Measurements from ENCODE around the gene SLC6A8. TPM values are rescaled to one million over a fixed set of nuclear protein-coding genes. Genes with fewer than 3 reads are reported as not detected.

Gene SLC6A8
- total RNA-seq, 1 experiment from 2014 or later = 45.3 TPM

DNA sequence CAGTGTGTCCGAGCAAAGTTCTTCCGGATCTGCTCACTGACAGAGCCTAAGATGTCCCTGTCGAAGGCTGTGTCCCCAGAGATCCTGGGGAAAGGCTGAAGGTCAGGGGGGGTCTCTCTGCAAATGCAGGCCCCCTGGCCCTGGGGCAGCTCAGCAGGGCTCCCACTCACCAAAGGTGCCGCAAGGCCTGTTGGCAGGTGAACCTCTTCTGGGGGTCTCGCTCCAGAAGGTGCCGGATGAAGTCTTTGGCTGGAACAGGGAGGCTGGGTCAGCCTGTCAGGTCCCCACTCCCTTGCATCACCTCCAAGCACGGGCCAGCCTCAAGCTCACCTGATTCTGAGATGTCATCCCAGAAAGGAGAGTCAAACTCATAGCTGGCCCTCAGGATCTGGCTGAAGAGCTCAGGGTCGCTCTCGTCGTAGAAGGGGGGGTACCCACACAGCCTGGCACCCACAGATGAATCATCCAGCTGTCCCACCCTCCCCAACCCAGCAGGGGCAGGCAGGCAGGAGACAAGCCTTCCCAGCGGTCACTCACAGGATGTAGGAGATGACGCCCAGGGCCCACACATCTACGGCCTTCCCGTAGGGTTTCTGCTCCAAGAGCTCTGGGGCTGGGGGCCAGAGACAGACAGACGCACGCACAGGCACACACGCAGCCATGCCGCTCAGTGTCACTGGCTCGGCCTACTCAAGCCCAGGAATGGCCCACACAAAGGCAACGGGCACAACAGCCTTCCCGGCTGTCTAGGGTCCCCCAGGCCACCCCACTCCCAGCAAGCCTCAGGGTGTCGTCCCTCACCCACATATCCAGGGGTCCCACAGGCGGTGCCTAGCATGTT, 16.8 kb upstream of the SLC6A8 start:
- H3K4me1 ChIP-seq (ENCODE audit: insufficient read depth, low read length) = no peaks in the 10 kb centered on the region
- no peak overlapping the region for H3K4me2 ChIP-seq (ENCODE audit: low read length)
- no peaks in the 10 kb centered on the region for H3K9me3 ChIP-seq (ENCODE audit: low read length)
- ATAC-seq = no peak
- no peak overlapping the region for H3K4me3 ChIP-seq (ENCODE audit: low read length)
- intact Hi-C loops (cut with micrococcal nuclease) = no loop called here
- no peak for DNase-seq
- no peak for TF ChIP-seq EZH2 (IDR thresholded peaks at IDR 0.05; ENCODE audit: low read length, unreplicated experiment)
- no peak for TF ChIP-seq EZH2phosphoT487 (IDR thresholded peaks at IDR 0.05; ENCODE audit: borderline replicate concordance, low read length)
- TF ChIP-seq, protein P1, sequence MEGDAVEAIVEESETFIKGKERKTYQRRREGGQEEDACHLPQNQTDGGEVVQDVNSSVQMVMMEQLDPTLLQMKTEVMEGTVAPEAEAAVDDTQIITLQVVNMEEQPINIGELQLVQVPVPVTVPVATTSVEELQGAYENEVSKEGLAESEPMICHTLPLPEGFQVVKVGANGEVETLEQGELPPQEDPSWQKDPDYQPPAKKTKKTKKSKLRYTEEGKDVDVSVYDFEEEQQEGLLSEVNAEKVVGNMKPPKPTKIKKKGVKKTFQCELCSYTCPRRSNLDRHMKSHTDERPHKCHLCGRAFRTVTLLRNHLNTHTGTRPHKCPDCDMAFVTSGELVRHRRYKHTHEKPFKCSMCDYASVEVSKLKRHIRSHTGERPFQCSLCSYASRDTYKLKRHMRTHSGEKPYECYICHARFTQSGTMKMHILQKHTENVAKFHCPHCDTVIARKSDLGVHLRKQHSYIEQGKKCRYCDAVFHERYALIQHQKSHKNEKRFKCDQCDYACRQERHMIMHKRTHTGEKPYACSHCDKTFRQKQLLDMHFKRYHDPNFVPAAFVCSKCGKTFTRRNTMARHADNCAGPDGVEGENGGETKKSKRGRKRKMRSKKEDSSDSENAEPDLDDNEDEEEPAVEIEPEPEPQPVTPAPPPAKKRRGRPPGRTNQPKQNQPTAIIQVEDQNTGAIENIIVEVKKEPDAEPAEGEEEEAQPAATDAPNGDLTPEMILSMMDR (conservative IDR thresholded peaks at IDR 0.05; ENCODE audit: low read depth, low read length) = no peak
- H4K20me1 ChIP-seq (ENCODE audit: low read length) = no peaks in the 10 kb centered on the region
- no peaks in the 10 kb centered on the region for H3K79me2 ChIP-seq (ENCODE audit: low read length)
- no peaks in the 10 kb centered on the region for H3F3A ChIP-seq (ENCODE audit: low read length, unreplicated experiment)
- no TSS peak for BruUV-seq (replicated peaks)
- H3K27me3 ChIP-seq (ENCODE audit: low read length) = no peaks in the 10 kb centered on the region
- H3K27ac ChIP-seq (ENCODE audit: low read length) = no peak overlapping the region
- ChIA-PET CTCF (no interaction called here), POLR2A (ENCODE audit: unreplicated experiment) (no interaction called here)
- H3K36me3 ChIP-seq (ENCODE audit: low read depth, low read length) = no peaks in the 10 kb centered on the region
- H2AFZ ChIP-seq (ENCODE audit: low read length) = no peak overlapping the region
- no peak overlapping the region for H3K9ac ChIP-seq (ENCODE audit: low read length)
- H3K9me2 ChIP-seq (replicated peaks; ENCODE audit: low read length) = no peaks in the 10 kb centered on the region

DNA sequence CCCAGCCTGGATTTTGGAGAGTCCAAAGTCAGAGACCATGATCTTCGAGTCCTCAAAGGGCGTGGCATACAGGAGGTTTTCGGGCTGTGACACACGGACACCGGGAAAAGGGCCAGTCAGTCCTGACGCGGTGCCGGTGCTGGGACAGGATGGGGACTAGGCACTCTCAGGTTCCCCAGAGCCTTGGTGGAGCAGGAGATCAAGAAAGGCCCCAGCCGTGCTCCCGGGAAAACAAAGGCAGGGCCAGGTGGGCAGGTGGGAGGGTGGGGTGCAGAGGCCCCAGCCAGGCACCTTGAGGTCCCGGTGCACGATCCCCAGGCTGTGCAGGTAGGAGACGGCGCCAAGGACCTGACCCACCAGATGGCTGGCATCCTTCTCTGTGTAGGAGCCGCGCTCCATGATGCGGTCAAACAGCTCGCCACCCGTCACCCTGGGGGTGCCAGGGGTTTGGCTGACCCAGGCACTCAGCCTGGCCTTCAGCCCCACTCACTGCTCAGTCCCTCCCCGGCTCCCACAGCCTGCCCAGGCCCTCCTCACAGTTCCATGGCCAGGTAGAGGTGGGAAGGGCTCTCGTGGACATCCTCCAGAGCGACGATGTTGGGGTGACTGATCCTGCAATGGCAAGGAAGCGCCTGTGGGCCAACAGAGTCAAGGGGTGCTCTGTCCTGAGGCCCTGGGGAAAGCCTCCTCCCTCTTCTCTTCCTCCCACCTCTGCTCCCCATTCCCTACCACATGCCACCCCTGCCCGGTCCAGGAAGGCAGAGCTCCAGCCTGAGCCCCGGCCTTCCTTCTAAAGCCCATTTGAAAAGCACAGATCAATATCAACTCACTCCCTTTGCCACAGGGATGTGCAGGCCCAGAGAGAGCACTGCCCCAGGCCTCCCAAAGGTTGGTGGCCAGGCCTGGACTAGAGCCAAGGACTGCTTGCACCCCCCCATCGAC, 15.9 kb upstream of the SLC6A8 start:
- H3K4me1 ChIP-seq (ENCODE audit: insufficient read depth, low read length) = no peaks in the 10 kb centered on the region
- H3K4me3 ChIP-seq (ENCODE audit: low read length) = no peak overlapping the region
- H3K9ac ChIP-seq (ENCODE audit: low read length) = no peak overlapping the region
- ATAC-seq (no peak), DNase-seq (no peak)
- no peaks in the 10 kb centered on the region for H3K27me3 ChIP-seq (ENCODE audit: low read length)
- H3K9me2 ChIP-seq (replicated peaks; ENCODE audit: low read length) = no peaks in the 10 kb centered on the region
- H4K20me1 ChIP-seq (ENCODE audit: low read length) = no peaks in the 10 kb centered on the region
- intact Hi-C loops (cut with micrococcal nuclease) = no loop called here
- no peak overlapping the region for H3K27ac ChIP-seq (ENCODE audit: low read length)
- H2AFZ ChIP-seq (ENCODE audit: low read length) = no peak overlapping the region
- CTCF ChIA-PET = no interaction called here
- BruUV-seq (replicated peaks) = no TSS peak
- TF ChIP-seq EZH2phosphoT487 (IDR thresholded peaks at IDR 0.05; ENCODE audit: borderline replicate concordance, low read length) = no peak
- TF ChIP-seq, protein P1 (conservative IDR thresholded peaks at IDR 0.05; ENCODE audit: low read depth, low read length) = no peak
- TF ChIP-seq EZH2 (IDR thresholded peaks at IDR 0.05; ENCODE audit: low read length, unreplicated experiment) = no peak
- POLR2A ChIA-PET (ENCODE audit: unreplicated experiment) = no interaction called here
- H3K4me2 ChIP-seq (ENCODE audit: low read length) = no peak overlapping the region
- H3K36me3 ChIP-seq (ENCODE audit: low read depth, low read length) = no peaks in the 10 kb centered on the region
- no peaks in the 10 kb centered on the region for H3K9me3 ChIP-seq (ENCODE audit: low read length)
- no peaks in the 10 kb centered on the region for H3F3A ChIP-seq (ENCODE audit: low read length, unreplicated experiment)
- H3K79me2 ChIP-seq (ENCODE audit: low read length) = no peaks in the 10 kb centered on the region
